ENCODE data around the gene UNC5CL.

The UNC5CL gene

GRCh38 chr6:40977085-40977484 lies 61.9 kb downstream of the UNC5CL start:
- Histone ChIP-seq H3K4me3 (replicated peaks; ENCODE audit: insufficient read depth, low read length) (no peak overlapping the region), H3K27me3 (ENCODE audit: insufficient read depth, poor library complexity, severe bottlenecking) (peaks cover 4% of the 10 kb centered on the region), H3K27ac (replicated peaks) (no peak overlapping the region)
- TF ChIP-seq POLR2AphosphoS5 (IDR thresholded peaks at IDR 0.05; ENCODE audit: low read depth): no peak
- TF ChIP-seq GABPA (IDR thresholded peaks at IDR 0.05; ENCODE audit: low read depth): no peak
- TF ChIP-seq CTCF (IDR thresholded peaks at IDR 0.05; ENCODE audit: insufficient read depth, low read length): no peak
- no peak for TF ChIP-seq SPI1 (IDR thresholded peaks at IDR 0.05; ENCODE audit: borderline replicate concordance, low read depth)
- TF ChIP-seq REST (IDR thresholded peaks at IDR 0.05; ENCODE audit: insufficient replicate concordance, low read depth): no peak
- no peak for DNase-seq (ENCODE audit: low read depth in 1 of 2, low spot score in 1 of 2)
